Right lobe of liver (tissue), 6 donors: ENCODE data around the gene F11. TPM values are rescaled to one million over a fixed set of nuclear protein-coding genes. Genes with fewer than 3 reads are reported as not detected.
"Not testable (repeated sequence)": the region's sequence is repeated elsewhere in the genome, so short reads cannot be mapped to it uniquely, and the experiment has no call there.

Experiments used
- ATAC-seq, 4 donors: fragments of 200-7000 bp; cut with Tn5 transposase; one replicate each; pipeline ENCODE4 v1.9.1; 2020; ENCODE audit warnings: mild to moderate bottlenecking in 4 of 4, moderate library complexity in 4 of 4
- DNase-seq, 3 donors: peaks; one replicate each; pipeline ENCODE4 v3.0.0-alpha.2; 2020
- H3K27ac ChIP-seq, 3 donors: fragments of 200-600 bp; one replicate each; pipeline ENCODE4 v1.8.0; 2022
- H3K27me3 ChIP-seq, 2 donors: fragments of 200-600 bp; one replicate each; pipeline ENCODE4 v1.8.0; 2022
- H3K36me3 ChIP-seq, 4 donors: fragments of 200-600 bp; sonication (generic) in 1 of 4; one replicate each; pipeline versions ENCODE4 v1.5.1 to v1.8.0; 2017 to 2022; ENCODE audit warnings: control low read depth in 1 of 4
- H3K4me1 ChIP-seq, 4 donors: fragments of 200-600 bp; sonication (generic) in 1 of 4; one replicate each; pipeline versions ENCODE4 v1.5.1 to v1.8.0; 2017 to 2022; ENCODE audit warnings: control low read depth in 1 of 4
- H3K4me3 ChIP-seq, 3 donors: fragments of 200-600 bp; one replicate each; pipeline ENCODE4 v1.8.0; 2022
- H3K9me3 ChIP-seq, 4 donors: fragments of 200-600 bp; sonication (generic) in 1 of 4; one replicate each; pipeline versions ENCODE4 v1.5.1 to v1.8.0; 2017 to 2022; ENCODE audit warnings: control low read depth in 1 of 4
- POLR2A ChIP-seq: fragments of 450-650 bp; IDR thresholded peaks from one replicate; pipeline ENCODE4 v1.6.1; 2017; ENCODE audit warnings: antibody characterized with exemption, mild to moderate bottlenecking
- WGBS: methylation state at CpG from one replicate; pipeline ENCODE4 v1.1.6; 2018; ENCODE audit warnings: low coverage, low lambda C conversion rate; ENCODE audit not compliant: insufficient coverage; ENCODE audit errors: missing lambda C conversion rate; 5-methylcytosine and 5-hydroxymethylcytosine counted together
- intact Hi-C, 2 donors: fragments of 100-400 bp; cut with DNase I; formaldehyde crosslinking; loops; one replicate each; pipeline versions ENCODE4 v1.11.2 to v1.14.1; 2022
- total RNA-seq, 6 experiments: library from RNA; depleted of rRNA in 2 of 6; stranded (reverse); fragments of >200 nt in 2 of 6; fragmentation: NEBNext Ultra II Directional in 3 of 6; extraction: Animal tissue kit (Norgen Biotek cat#: 25700) in 3 of 6; gene quantifications; one replicate each; pipeline versions ENCODE4 v1.1.0 to v1.2.4, GENCODE V29; 2016 to 2023
- TF ChIP-seq, protein P1 (sequence below), 4 donors: fragments of 200-600 bp in 3 of 4; fragments of 450-650 bp in 1 of 4; IDR thresholded peaks; one replicate each; pipeline versions ENCODE4 v1.5.1 to v1.8.0; 2016 to 2022; ENCODE audit warnings: antibody characterized with exemption in 4 of 4, mild to moderate bottlenecking in 2 of 4
- donor health status: DM: no; HTN: yes; CAD: no.
- donor health status: DM: no; HTN: no; CAD: no.
- donor health status: DM: no; HTN: no; CAD: no.
- donor health status: DM: no; HTN: yes; CAD: no.
- donor health status: DM: no; HTN: yes; CAD: no.

The F11 gene
- total RNA-seq, 6 experiments from 2014 or later, result 94.5 to 201 (median 140) TPM

DNA sequence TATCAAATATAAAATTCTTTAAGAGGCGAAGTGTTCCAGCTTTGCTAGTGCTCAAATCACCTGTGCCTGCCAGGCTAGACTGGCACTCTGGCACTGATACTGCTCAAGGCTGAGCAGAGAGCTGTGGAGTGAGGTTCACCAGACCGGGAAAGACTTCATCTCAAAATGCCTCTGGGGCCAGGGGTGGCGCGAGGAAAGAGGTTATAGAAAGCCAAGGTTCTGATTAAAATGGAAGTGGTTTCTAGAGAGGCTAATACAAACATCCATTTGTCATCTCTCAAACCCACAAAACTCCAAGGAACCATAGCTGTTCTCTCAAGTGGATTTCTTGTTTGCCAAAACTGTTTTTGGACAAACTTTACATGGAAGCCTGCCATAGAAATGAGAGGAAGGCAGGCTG lies 41.5 kb downstream of the F11 start:
- intact Hi-C loops, result loop anchor here in 1 of 2 donors (10.0 kb wide), 1 partner anchor 257 kb away; no protein-coding TSS in a partner anchor
- 58% methylated on average over 4 of the region's 4 CpGs for WGBS

DNA sequence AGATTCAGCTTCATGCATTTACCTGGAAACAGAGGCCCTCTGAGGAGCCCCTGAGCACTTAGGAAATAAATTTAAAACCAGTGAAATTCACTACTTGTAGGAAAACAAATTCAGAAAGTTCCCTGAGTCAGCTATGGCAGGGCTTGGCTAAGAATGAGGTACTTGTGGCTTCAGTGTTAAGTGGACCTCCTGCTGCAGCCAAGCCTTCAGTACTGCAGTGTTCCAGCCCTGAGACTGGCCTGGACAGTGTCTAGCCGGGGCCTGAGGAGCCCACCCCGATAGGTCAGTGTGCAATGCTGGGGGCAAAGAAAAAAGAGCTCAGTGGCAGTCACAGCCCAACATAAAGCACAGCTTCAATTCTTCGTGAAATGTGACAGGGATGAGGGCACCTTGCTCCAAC lies 41.9 kb downstream of the F11 start:
- intact Hi-C loops, result loop anchor here in 1 of 2 donors (10.0 kb wide), 1 partner anchor 257 kb away; no protein-coding TSS in a partner anchor
- H3K36me3 ChIP-seq, result no peaks in the 10 kb centered on the region
- TF ChIP-seq, protein P1, sequence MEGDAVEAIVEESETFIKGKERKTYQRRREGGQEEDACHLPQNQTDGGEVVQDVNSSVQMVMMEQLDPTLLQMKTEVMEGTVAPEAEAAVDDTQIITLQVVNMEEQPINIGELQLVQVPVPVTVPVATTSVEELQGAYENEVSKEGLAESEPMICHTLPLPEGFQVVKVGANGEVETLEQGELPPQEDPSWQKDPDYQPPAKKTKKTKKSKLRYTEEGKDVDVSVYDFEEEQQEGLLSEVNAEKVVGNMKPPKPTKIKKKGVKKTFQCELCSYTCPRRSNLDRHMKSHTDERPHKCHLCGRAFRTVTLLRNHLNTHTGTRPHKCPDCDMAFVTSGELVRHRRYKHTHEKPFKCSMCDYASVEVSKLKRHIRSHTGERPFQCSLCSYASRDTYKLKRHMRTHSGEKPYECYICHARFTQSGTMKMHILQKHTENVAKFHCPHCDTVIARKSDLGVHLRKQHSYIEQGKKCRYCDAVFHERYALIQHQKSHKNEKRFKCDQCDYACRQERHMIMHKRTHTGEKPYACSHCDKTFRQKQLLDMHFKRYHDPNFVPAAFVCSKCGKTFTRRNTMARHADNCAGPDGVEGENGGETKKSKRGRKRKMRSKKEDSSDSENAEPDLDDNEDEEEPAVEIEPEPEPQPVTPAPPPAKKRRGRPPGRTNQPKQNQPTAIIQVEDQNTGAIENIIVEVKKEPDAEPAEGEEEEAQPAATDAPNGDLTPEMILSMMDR (IDR thresholded peaks at IDR 0.05), result no peak
- TF ChIP-seq POLR2A, result no peak
- DNase-seq (no peak), ATAC-seq (no peak)
- no peak overlapping the region for H3K4me3 ChIP-seq
- no peaks in the 10 kb centered on the region for H3K9me3 ChIP-seq
- no peak overlapping the region for H3K27ac ChIP-seq
- no peaks in the 10 kb centered on the region for H3K4me1 ChIP-seq
- WGBS, result 36% methylated on average over 3 of the region's 3 CpGs
- H3K27me3 ChIP-seq, result no peaks in the 10 kb centered on the region

More for the DNA sequence above, 41.5 kb downstream of the F11 start:
- Histone ChIP-seq H3K4me1 (no peaks in the 10 kb centered on the region), H3K27ac (no peak overlapping the region), H3K4me3 (no peak overlapping the region), H3K9me3 (no peaks in the 10 kb centered on the region), H3K36me3 (no peaks in the 10 kb centered on the region), H3K27me3 (no peaks in the 10 kb centered on the region)
- TF ChIP-seq, protein P1 (IDR thresholded peaks at IDR 0.05), result no peak
- TF ChIP-seq POLR2A, result no peak
- ATAC-seq, result no peak
- no peak for DNase-seq

DNA sequence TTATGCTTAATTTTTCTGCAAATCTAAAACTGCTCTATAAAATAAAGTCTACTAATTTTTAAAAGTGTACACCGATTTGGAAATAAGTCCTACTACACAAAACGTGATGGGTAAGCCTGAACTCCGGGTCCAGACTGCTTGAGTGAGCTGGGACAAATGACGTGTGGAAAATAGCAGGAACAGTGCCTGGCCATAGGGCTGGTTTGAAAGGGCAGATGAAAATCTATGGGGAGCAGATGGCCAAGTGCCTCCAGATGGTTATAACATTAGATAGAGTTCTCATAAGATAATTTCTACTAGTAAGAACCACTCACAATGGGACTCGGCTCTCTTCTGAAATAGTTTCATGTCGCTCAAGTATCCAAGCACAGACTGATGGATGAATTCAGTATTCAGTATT lies 52.5 kb downstream of the F11 start:
- Histone ChIP-seq H3K9me3 (no peaks in the 10 kb centered on the region), H3K4me3 (no peak overlapping the region), H3K36me3 (no peaks in the 10 kb centered on the region), H3K27me3 (no peaks in the 10 kb centered on the region), H3K27ac (no peak overlapping the region), H3K4me1 (no peaks in the 10 kb centered on the region)
- DNase-seq (no peak), ATAC-seq (no peak)
- no peak for TF ChIP-seq POLR2A
- TF ChIP-seq, protein P1 (IDR thresholded peaks at IDR 0.05), result no peak
- WGBS, result 50% methylated on average over 6 of the region's 6 CpGs
- intact Hi-C loops, result no loop called here

DNA sequence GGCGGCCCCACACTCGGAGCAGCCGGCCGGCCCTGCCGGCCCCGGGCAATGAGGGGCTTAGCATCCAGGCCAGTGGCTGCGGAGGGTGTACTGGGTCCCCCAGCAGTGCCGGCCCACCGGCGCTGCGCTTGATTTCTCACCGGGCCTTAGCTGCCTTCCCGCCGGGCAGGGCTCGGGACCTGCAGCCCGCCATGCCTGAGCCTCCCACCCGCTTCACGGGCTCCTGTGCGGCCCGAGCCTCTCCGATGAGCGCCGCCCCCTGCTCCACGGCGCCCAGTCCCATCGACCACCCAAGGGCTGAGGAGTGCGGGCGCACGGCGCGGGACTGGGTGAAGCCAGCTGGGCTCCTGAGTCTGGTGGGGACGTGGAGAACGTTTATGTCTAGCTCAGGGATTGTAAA lies 58.7 kb downstream of the F11 start:
- H3K4me3 ChIP-seq, ATAC-seq, H3K27me3 ChIP-seq, DNase-seq, H3K36me3 ChIP-seq, intact Hi-C loops, H3K9me3 ChIP-seq, H3K4me1 ChIP-seq, H3K27ac ChIP-seq: not testable (repeated sequence)
- 50% methylated on average over 2 of the region's 33 CpGs for WGBS

DNA sequence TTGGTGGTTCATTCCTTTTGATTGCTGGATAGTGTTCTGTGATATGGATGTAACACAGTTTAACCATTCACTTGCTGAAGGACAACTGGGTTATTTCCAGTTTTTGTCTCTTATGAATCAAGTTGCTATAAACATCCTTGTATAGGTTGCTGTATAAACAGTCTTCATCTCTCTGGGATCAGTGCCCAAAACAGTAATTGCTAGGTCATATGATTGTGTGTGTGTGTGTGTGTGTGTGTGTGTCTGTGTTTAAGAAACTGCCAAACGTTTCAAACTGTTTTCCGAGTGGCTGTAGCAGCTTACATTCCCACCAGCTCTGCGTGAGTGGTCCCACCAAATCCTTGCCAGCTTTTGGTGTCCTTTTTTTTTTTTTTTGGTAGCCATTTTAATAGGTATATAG lies 60.4 kb downstream of the F11 start:
- Histone ChIP-seq H3K9me3 (no peaks in the 10 kb centered on the region), H3K27ac (no peak overlapping the region), H3K27me3 (no peaks in the 10 kb centered on the region), H3K4me1 (no peaks in the 10 kb centered on the region), H3K4me3 (no peak overlapping the region), H3K36me3 (no peaks in the 10 kb centered on the region)
- 28% methylated on average over 3 of the region's 3 CpGs for WGBS
- DNase-seq (no peak), ATAC-seq (no peak)
- TF ChIP-seq, protein P1 (IDR thresholded peaks at IDR 0.05), result no peak
- TF ChIP-seq POLR2A, result no peak
- intact Hi-C loops, result no loop called here
